Fibroblast of skin of left biceps (primary cell): ENCODE data around the gene IFT25.

Experiments
- DNase-seq, 2 experiments: peaks; one replicate each; pipeline ENCODE4 v3.0.0-alpha.2; 2013; ENCODE audit warnings: low read depth in 2 of 2

The IFT25 gene

GRCh38 chr1:53957194-53957818, 11.8 kb upstream of the IFT25 start:
- no peak for DNase-seq

GRCh38 chr1:53956308-53957168, 11.0 kb upstream of the IFT25 start:
- DNase-seq: no peak

GRCh38 chr1:53954128-53954527, 8.6 kb upstream of the IFT25 start:
- no peak for DNase-seq

- DNase-seq: no peak
These were observed 6.2 kb upstream of the IFT25 start for GRCh38 chr1:53951697-53952096.

GRCh38 chr1:53949023-53949990, 3.8 kb upstream of the IFT25 start:
- peak in 1 of 2 experiments; percentile 11 for DNase-seq

GRCh38 chr1:53948291-53948690, 2.8 kb upstream of the IFT25 start:
- DNase-seq: peak in 1 of 2 experiments; percentile 15

- DNase-seq: no peak
These were observed 1.8 kb upstream of the IFT25 start for GRCh38 chr1:53947172-53947907.

- DNase-seq: no peak
These were observed 1.0 kb upstream of the IFT25 start, which contains the start of gene LRRC42 for GRCh38 chr1:53946252-53947171. Gene LRRC42, plus strand, starts transcription at chr1:53946350. Its CDS starts 5,650 bp downstream, at chr1:53952000.

- no peak for DNase-seq
These were observed 391 bp downstream of the IFT25 start for GRCh38 chr1:53945183-53945432.

GRCh38 chr1:53944469-53945182, 873 bp downstream of the IFT25 start:
- DNase-seq: no peak

- DNase-seq: no peak
These were observed 1.9 kb downstream of the IFT25 start for GRCh38 chr1:53943490-53944043.

- DNase-seq: no peak
These were observed 2.4 kb downstream of the IFT25 start for GRCh38 chr1:53943090-53943489.

- no peak for DNase-seq
These were observed 3.2 kb downstream of the IFT25 start for GRCh38 chr1:53942127-53942957.

- DNase-seq: no peak
These were observed 7.2 kb downstream of the IFT25 start for GRCh38 chr1:53938136-53938830.

GRCh38 chr1:53936430-53936829, 9.1 kb downstream of the IFT25 start:
- DNase-seq: no peak

- DNase-seq: no peak
These were observed 11.2 kb downstream of the IFT25 start for GRCh38 chr1:53934170-53934765.

GRCh38 chr1:53931523-53931922, 14.0 kb downstream of the IFT25 start:
- no peak for DNase-seq

GRCh38 chr1:53930932-53931331, 14.6 kb downstream of the IFT25 start:
- no peak for DNase-seq
